HG02852 (cell line): Measurements from ENCODE around the gene FNTB.

Experiments used
- ATAC-seq: cut with Tn5 transposase; IDR thresholded peaks from one replicate; pipeline ENCODE4 v1.9.1; 2021; ENCODE audit warnings: mild to moderate bottlenecking, moderate library complexity; ENCODE audit not compliant: unreplicated experiment

Gene FNTB

GRCh38 chr14:65044596-65044959 is 57.9 kb downstream of the FNTB start:
- no peak for ATAC-seq

- no peak for ATAC-seq
These were observed 58.3 kb downstream of the FNTB start for GRCh38 chr14:65045006-65045405.

DNA sequence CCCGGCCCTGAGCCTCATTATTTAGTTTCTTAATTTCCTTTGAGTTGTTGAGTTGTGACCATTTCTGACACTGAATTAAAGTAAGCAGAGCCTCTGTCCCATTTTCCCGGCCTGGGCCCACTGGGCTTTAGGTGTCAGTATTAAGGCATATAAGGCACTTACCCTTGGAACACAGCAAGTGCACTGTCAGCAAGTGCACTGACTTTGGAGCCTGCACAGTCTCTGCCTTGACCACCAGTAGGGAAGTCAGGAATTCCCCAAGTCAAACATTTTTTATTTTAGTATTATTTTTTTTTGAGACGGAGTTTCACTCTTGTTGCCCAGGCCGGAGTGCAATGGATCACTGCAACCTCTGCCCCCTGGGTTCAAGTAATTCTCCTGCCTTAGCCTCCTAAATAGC is 59.0 kb downstream of the FNTB start:
- no peak for ATAC-seq

DNA sequence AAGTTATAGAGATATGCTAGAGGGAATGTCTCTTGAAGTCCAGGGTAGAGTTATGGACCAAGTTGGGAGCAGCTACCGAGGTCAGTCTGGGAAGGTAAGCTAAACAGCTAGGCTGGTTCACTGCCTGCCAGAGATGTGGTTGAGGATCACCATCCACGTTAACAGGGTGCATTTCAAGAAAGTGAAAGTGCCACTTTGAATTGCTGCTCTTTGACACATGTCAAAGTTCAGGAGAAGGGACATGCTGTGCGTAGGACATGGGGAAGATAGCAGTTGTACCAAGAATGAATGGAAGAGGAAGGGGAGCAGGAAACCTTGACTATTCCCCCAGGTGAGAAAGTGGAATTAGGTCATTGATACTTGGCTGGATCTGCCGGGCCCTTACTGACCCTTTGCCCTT is 66.1 kb downstream of the FNTB start:
- no peak for ATAC-seq

- no peak for ATAC-seq
These were observed 66.8 kb downstream of the FNTB start for GRCh38 chr14:65053466-65053865.

DNA sequence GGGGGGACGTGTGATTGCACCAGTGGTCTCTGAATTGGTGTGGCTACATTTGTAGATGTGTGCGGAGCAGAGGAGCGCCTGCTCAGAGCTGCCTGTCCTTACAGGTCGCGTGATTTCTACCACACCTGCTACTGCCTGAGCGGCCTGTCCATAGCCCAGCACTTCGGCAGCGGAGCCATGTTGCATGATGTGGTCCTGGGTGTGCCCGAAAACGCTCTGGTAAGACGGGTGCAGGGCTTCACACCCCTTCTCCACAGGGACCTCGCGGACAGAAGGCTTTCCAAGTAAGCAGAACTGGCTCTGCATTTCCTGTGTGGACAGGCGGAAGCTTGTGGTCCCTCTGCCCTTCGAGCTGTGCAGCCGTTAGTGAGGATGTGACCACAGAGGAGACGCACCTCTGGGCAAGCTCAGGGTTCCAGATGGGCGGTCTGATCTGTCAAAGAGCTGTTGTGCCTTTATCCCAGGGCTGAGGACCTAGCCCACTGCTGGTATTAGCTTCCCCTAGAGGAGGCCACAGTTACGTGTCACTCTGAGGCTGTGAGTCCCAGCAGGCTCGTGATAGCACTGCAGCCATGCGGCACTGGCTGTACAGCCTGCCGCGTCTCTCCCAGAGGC is 67.9 kb downstream of the FNTB start:
- no peak for ATAC-seq

GRCh38 chr14:65057695-65058094 is 71.0 kb downstream of the FNTB start:
- no peak for ATAC-seq

DNA sequence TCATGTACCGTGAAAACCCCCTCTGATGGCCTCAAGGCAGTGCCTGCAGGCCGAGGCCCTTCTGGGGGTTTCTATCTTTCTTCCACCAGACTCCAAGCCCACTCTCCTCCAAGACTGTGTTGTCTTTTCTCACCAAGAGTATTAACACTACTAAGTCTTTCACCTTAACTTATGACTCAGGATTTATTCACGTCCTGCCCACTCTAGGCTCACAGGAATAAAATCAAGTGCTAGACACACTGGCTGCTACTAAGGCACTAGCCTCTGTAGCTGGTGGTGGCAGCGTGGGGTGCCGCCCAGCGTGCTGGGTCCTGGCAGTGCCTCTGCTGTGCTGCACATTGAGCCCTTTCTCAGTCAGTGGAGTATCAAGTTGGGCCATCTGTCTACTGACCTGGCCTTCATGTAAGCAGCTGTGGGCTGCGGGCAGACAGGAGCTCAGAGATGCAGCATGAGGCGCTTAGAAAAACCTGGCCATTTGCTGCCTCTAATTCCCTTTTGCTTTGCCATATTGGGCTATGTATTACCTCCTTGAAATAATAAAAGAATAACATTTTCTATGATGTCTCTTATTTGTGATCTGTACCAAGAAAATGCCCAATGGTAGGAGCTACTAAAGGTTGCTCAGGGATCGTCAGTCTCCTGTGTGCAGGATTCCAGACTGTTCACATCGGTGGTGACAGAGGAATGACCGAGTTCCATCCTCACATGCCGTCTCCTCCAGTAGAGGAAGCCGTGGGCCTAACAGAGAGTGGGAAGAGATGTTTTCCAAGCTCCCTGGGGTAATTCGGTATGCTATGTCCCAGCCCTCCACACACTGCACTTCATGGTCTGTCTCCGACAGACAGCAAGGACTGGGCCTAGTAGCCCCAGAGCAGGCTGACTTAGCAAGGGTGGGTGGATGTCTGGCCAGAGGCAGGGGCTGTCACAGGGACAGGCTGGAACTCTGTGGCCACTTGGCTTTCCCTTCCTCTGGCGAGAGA is 75.7 kb downstream of the FNTB start:
- no peak for ATAC-seq

- ATAC-seq = no peak
These were observed 79.0 kb downstream of the FNTB start for GRCh38 chr14:65065719-65066118.

- no peak for ATAC-seq
These were observed 83.2 kb downstream of the FNTB start for GRCh38 chr14:65069874-65070413.

GRCh38 chr14:65070471-65070976 is 83.8 kb downstream of the FNTB start:
- no peak for ATAC-seq

DNA sequence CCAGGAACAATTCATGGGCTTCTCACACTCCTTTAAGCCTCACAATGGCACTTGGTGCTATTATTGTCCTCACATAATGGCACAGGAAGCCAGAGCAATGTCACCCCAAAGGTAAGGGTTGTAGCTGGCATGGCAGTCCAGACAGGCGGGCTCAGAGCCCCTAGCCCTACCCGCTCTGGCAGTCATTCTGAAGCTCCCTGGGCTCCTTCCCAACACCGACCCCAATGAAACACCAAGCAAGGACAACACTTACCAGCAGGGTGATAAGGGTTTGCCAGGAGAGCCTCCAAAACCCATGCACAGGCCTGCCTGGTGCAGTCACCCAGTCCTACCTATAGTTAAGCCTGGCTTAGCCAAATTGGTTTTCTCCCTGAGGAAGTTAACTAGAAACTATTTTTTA is 84.8 kb downstream of the FNTB start:
- ATAC-seq = no peak

- no peak for ATAC-seq
These were observed 85.6 kb downstream of the FNTB start for GRCh38 chr14:65072256-65072655.

- no peak for ATAC-seq
These were observed 86.2 kb downstream of the FNTB start for GRCh38 chr14:65072937-65073336.

- no peak for ATAC-seq
These were observed 87.0 kb downstream of the FNTB start for GRCh38 chr14:65073605-65074201.

DNA sequence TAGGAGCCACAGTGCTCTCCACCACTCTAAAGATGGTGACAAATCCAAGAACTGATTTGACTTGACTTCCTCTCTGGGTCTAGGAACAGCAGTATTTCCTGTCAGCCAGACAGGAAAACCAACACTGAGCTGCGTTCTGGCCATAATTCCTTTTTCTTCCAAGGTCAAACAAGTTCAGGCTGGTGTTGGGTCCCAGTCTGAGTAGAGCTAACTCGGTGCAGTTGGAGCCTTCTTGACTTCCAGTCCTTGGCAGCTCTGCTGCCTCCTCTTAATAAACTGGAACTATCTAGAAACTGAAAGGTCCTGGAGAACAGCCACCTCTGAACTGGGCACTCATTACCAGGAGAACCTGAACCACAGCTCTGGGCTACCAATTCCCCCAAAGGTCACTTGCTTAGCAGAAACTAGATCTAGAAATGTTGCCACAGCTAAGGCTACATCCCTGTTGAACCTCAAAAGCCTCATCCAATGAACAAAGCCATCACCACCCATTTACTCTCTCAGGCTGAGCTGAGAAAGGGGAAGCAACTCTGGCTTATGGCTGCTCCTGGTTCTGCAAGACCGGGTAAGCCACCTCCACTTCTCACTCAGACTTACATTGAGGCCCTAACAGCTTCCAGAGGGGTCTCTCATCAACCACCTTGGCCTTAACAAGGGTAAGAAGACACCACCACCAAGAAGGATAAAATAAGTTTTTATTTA is 87.9 kb downstream of the FNTB start:
- no peak for ATAC-seq

GRCh38 chr14:65075628-65076325 is 89.1 kb downstream of the FNTB start:
- no peak for ATAC-seq

DNA sequence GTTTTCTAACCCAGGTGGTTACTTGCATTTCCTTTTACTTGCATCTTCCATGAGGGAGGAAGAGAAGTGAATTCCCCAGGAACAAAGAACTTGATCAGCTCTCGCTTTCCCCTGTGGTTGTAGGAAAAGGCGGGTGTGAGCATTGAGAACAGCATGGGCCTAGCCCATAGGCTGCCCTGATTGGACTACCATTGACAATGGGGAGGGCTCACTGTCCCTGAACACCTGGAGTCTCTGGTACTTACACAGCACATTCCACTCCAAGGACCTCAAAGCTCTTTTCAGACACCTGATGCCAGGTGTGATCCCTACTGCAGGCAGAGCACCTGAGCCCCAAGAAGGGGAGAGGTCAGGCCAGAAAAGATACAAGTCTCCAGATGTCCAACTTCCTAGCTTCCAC is 90.6 kb downstream of the FNTB start:
- ATAC-seq = no peak

GRCh38 chr14:65079201-65079600 is 92.5 kb downstream of the FNTB start:
- ATAC-seq = no peak

DNA sequence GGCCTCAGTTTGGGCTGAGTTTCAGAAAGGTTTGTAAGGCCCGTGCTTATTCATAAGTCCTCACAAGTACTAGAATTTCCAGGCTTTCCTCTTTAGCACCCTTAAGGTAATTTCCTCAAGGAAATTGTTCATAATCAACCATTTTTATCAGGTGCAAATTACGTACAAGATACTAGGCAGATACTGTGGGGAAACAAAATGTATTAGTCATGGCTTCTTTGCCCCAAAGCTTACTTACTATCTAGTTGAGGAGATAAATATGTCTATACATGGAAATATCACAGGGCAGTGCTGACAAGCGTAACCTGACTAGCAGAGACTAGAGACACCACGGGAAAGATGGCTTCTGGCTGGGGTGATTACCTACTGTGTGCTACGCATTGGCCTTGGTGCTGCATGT is 93.1 kb downstream of the FNTB start:
- no peak for ATAC-seq
